Prostate gland (tissue), 2 donors: ENCODE data around the gene CPXM2. TPM values are rescaled to one million over a fixed set of nuclear protein-coding genes. Genes with fewer than 3 reads are reported as not detected.

Experiments used
- DNase-seq: peaks from one replicate; pipeline ENCODE4 v3.0.0-alpha.2; 2019; ENCODE audit warnings: low spot score
- H3K27ac ChIP-seq, 2 donors: fragments of 200-600 bp; sonication (generic); 2 replicates each; pipeline ENCODE4 v1.5.1; 2017 to 2019
- H3K27me3 ChIP-seq: fragments of 200-600 bp; sonication (generic); replicated peaks from 2 replicates; pipeline ENCODE4 v1.5.1; 2019; ENCODE audit not compliant: insufficient read depth
- H3K36me3 ChIP-seq, 2 donors: fragments of 200-600 bp; sonication (generic); 1 replicate in 1 of 2; 2 replicates in 1 of 2; pipeline versions ENCODE4 v1.5.1 to v1.8.1; 2017 to 2019
- H3K4me1 ChIP-seq: fragments of 200-600 bp; sonication (generic); replicated peaks from 2 replicates; pipeline ENCODE4 v1.5.1; 2019
- H3K4me3 ChIP-seq, 2 donors: fragments of 200-600 bp; sonication (generic); 2 replicates each; pipeline ENCODE4 v1.5.1; 2017 to 2019
- H3K9me3 ChIP-seq: fragments of 200-600 bp; sonication (generic); 2 replicates; pipeline ENCODE4 v1.5.1; 2017
- POLR2A ChIP-seq: fragments of 450-650 bp; IDR thresholded peaks from one replicate; pipeline ENCODE4 v1.6.1; 2016; ENCODE audit warnings: antibody characterized with exemption, mild to moderate bottlenecking
- POLR2AphosphoS5 ChIP-seq: sonication (generic); formaldehyde crosslinking; IDR thresholded peaks from one replicate; pipeline ENCODE4 v1.6.1; 2017; ENCODE audit warnings: antibody characterized with exemption
- WGBS: methylation state at CpG from one replicate; pipeline ENCODE4 v1.1.5; 2018; 5-methylcytosine and 5-hydroxymethylcytosine counted together
- intact Hi-C: fragments of 100-400 bp; cut with DNase I; formaldehyde crosslinking; loops from one replicate; pipeline ENCODE4 v1.14.2; 2022
- total RNA-seq, 2 donors: library from RNA; depleted of rRNA; stranded (reverse); fragments of >200 nt; gene quantifications; one replicate each; pipeline ENCODE4 v1.1.0, GENCODE V29; 2016
- TF ChIP-seq, protein P1 (sequence below), 4 experiments: fragments of 200-600 bp in 2 of 4; fragments of 450-650 bp in 2 of 4; sonication (generic) in 2 of 4; IDR thresholded peaks; 1 replicate in 3 of 4; 2 replicates in 1 of 4; pipeline ENCODE4 v1.5.1; 2016 to 2019; ENCODE audit warnings: antibody characterized with exemption in 4 of 4, mild to moderate bottlenecking in 2 of 4, moderate library complexity in 2 of 4

CPXM2 gene
- total RNA-seq, 2 donors from 2014 or later: 5.4 to 27.4 TPM

DNA sequence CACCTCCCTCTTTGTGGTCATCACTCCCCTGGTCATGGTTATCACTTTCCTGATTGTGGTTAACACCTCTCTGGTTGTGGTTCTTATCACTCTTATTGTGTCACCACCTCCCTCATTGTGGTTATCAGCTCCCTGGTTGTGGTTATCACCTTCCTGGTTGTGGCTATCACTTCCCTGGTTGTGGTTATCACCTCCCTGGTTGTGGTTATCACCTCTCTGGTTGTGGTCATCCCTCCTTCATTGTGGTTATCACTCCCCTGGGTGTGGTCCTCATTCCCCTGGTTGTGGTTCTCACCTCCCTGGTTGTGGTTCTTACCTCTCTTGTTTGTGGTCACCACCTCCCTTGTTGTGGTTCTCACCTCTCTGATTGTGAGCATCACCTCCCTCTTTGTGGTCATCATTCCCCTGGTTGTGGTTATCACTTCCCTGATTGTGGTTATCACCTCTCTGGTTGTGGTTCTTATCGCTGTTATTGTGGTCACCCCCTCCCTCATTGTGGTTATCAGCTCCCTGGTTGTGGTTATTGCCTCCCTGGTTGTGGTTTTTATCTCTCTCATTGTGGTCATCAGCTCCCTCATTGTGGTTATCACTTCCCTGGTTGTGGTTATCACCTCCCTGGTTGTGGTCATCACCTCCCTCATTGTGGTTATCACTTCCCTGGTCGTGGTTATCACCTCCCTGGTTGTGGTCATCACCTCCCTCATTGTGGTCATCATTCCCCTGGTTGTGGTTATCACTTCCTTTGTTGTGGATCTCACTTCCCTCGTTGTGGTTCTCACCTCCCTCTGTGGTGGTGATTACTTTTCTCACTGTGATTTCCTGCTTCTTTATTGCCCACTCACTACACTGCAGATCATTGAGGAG lies 118.7 kb downstream of the CPXM2 start:
- Histone ChIP-seq H3K36me3 (no peaks in the 10 kb centered on the region), H3K4me1 (no peaks in the 10 kb centered on the region), H3K4me3 (no peak overlapping the region), H3K27ac (no peak overlapping the region), H3K27me3 (peaks cover 5% of the 10 kb centered on the region), H3K9me3 (no peaks in the 10 kb centered on the region)
- intact Hi-C loops: no loop called here
- no peak for DNase-seq
- WGBS: 59% methylated on average over 3 of the region's 3 CpGs
- no peak for TF ChIP-seq POLR2AphosphoS5
- TF ChIP-seq, protein P1, sequence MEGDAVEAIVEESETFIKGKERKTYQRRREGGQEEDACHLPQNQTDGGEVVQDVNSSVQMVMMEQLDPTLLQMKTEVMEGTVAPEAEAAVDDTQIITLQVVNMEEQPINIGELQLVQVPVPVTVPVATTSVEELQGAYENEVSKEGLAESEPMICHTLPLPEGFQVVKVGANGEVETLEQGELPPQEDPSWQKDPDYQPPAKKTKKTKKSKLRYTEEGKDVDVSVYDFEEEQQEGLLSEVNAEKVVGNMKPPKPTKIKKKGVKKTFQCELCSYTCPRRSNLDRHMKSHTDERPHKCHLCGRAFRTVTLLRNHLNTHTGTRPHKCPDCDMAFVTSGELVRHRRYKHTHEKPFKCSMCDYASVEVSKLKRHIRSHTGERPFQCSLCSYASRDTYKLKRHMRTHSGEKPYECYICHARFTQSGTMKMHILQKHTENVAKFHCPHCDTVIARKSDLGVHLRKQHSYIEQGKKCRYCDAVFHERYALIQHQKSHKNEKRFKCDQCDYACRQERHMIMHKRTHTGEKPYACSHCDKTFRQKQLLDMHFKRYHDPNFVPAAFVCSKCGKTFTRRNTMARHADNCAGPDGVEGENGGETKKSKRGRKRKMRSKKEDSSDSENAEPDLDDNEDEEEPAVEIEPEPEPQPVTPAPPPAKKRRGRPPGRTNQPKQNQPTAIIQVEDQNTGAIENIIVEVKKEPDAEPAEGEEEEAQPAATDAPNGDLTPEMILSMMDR (IDR thresholded peaks at IDR 0.05): no peak
- no peak for TF ChIP-seq POLR2A

DNA sequence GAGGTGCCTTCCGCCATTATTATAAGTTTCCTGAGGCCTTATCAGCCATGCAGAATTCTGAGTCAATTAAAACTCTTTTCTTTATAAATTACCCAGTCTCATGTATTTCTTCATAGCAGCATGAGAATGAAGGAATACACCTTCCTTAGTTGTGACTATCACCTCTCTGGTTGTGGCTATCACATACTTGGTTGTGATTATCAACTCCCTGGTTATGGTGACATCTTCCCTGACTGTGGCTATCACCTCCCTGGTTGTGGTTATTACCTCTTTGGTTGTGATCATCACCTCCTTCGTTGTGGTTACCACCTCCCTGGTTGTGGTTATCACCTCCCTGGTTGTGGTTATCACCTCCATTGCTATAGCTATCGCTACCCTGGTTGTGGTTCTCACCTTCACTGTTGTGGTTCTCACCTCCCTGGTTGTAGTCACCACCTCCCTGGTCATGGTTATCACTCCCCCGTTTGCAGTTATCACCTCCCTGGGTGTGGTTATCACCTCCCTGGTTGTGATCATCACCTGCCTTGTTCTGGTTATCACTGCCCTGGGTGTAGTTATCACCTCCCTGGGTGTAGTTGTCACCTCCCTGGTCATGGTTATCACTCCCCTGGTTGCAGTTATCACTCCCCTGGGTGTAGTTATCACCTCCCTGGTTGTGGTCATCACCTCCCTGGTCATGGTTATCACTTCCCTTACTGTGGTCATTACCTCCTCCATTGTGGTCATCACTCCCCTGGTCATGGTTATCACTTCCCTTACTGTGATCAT lies 119.5 kb downstream of the CPXM2 start:
- Histone ChIP-seq H3K9me3 (no peaks in the 10 kb centered on the region), H3K36me3 (no peaks in the 10 kb centered on the region), H3K4me3 (no peak overlapping the region), H3K27me3 (peaks cover 5% of the 10 kb centered on the region), H3K4me1 (no peaks in the 10 kb centered on the region), H3K27ac (no peak overlapping the region)
- TF ChIP-seq POLR2AphosphoS5 (no peak), POLR2A (no peak)
- TF ChIP-seq, protein P1 (IDR thresholded peaks at IDR 0.05): no peak
- DNase-seq: no peak
- intact Hi-C loops: no loop called here
- WGBS: 82% methylated on average over 3 of the region's 4 CpGs

DNA sequence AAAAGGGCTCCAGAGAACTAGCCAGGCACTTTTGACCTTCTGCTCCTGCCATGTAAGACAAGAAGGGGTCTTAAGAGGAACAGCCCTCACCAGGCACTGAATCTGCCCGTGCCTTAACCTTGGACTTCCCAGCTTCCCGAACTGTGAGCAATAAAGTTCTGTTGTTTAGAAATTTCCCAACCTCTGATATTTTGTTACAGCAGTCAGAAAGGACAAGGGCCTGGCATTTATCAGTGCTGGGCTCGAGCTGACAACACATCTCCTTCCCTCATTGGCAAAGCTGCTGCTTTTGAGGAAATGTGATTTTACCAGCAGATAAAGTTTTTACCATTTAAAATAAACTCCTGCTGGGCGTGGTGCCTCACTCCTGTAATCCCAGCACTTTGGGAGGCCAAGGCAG lies 122.0 kb downstream of the CPXM2 start:
- Histone ChIP-seq H3K9me3 (no peaks in the 10 kb centered on the region), H3K27me3 (peaks cover 5% of the 10 kb centered on the region), H3K4me1 (no peaks in the 10 kb centered on the region), H3K36me3 (no peaks in the 10 kb centered on the region), H3K4me3 (no peak overlapping the region), H3K27ac (no peak overlapping the region)
- intact Hi-C loops: loop anchor here (10.0 kb wide), 1 partner anchor 185 kb away; no protein-coding TSS in a partner anchor
- DNase-seq: no peak
- TF ChIP-seq, protein P1 (IDR thresholded peaks at IDR 0.05): no peak
- no peak for TF ChIP-seq POLR2A
- TF ChIP-seq POLR2AphosphoS5: no peak
- WGBS: 40% methylated on average over 4 of the region's 4 CpGs

DNA sequence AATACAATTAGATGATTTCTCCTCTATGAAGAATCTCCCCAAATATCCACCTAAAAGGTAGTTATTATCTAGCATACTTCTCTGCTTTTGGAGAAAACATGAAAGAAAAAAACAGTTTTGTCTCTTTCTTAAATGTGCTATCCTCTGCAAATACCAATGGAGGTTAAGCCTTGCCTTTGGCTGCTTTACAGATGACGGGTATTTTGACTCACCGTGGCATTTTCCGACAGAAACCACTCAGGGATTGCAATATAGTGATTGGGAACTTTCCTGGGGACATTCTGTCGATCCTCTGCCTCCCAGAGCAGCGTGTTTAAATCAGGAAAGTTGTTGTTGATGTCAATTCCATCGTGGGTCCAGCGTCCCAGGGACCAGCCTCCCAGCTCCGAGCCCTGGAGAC lies 124.8 kb downstream of the CPXM2 start:
- no peaks in the 10 kb centered on the region for H3K9me3 ChIP-seq
- no peaks in the 10 kb centered on the region for H3K4me1 ChIP-seq
- intact Hi-C loops: loop anchor here (10.0 kb wide), 1 partner anchor 182 kb away; no protein-coding TSS in a partner anchor
- no peaks in the 10 kb centered on the region for H3K36me3 ChIP-seq
- DNase-seq: no peak
- H3K4me3 ChIP-seq: no peak overlapping the region
- no peak overlapping the region for H3K27ac ChIP-seq
- WGBS: 87% methylated on average over 8 of the region's 8 CpGs
- peaks cover 7% of the 10 kb centered on the region for H3K27me3 ChIP-seq
- no peak for TF ChIP-seq POLR2A
- TF ChIP-seq, protein P1 (IDR thresholded peaks at IDR 0.05): no peak
- no peak for TF ChIP-seq POLR2AphosphoS5
